ENCODE data around the gene METTL2A. TPM values are rescaled to one million over a fixed set of nuclear protein-coding genes. Genes with fewer than 3 reads are reported as not detected.
"Not testable (repeated sequence)": the region's sequence is repeated elsewhere in the genome, so short reads cannot be mapped to it uniquely, and the experiment has no call there.

METTL2A gene
- polyA plus RNA-seq, 3 donors = 19.0 to 22.5 (median 22.0) TPM

- DNase-seq (ENCODE audit: low read depth in 3 of 3, low spot score in 2 of 3) = not testable (repeated sequence)
Measured at GRCh38 chr17:62470666-62471379, 47.1 kb downstream of the METTL2A start.

GRCh38 chr17:62471380-62471880 is 47.7 kb downstream of the METTL2A start:
- DNase-seq (ENCODE audit: low read depth in 3 of 3, low spot score in 2 of 3) = not testable (repeated sequence)

- DNase-seq (ENCODE audit: low read depth in 3 of 3, low spot score in 2 of 3) = not testable (repeated sequence)
Measured at GRCh38 chr17:62473030-62473982, 49.6 kb downstream of the METTL2A start.

GRCh38 chr17:62477111-62477510 is 53.4 kb downstream of the METTL2A start:
- DNase-seq (ENCODE audit: low read depth in 3 of 3, low spot score in 2 of 3) = not testable (repeated sequence)

GRCh38 chr17:62477718-62478408 is 54.2 kb downstream of the METTL2A start:
- DNase-seq (ENCODE audit: low read depth in 3 of 3, low spot score in 2 of 3) = not testable (repeated sequence)

GRCh38 chr17:62478424-62478879 is 54.8 kb downstream of the METTL2A start, which contains the start of gene TLK2:
Gene TLK2, plus strand, starts transcription at chr17:62478825. Its CDS starts 2,301 bp downstream, at chr17:62481126.
- DNase-seq (ENCODE audit: low read depth in 3 of 3, low spot score in 2 of 3) = peak in 2 of 3 donors; percentile 59 to 60

GRCh38 chr17:62478880-62479638 is 55.4 kb downstream of the METTL2A start:
- not testable (repeated sequence) for DNase-seq (ENCODE audit: low read depth in 3 of 3, low spot score in 2 of 3)

GRCh38 chr17:62479639-62480258 is 56.1 kb downstream of the METTL2A start:
- DNase-seq (ENCODE audit: low read depth in 3 of 3, low spot score in 2 of 3) = not testable (repeated sequence)

GRCh38 chr17:62482553-62482952 is 58.9 kb downstream of the METTL2A start:
- DNase-seq (ENCODE audit: low read depth in 3 of 3, low spot score in 2 of 3) = not testable (repeated sequence)

GRCh38 chr17:62490990-62491389 is 67.3 kb downstream of the METTL2A start:
- not testable (repeated sequence) for DNase-seq (ENCODE audit: low read depth in 3 of 3, low spot score in 2 of 3)

GRCh38 chr17:62493049-62493655 is 69.5 kb downstream of the METTL2A start:
- DNase-seq (ENCODE audit: low read depth in 3 of 3, low spot score in 2 of 3) = not testable (repeated sequence)

- not testable (repeated sequence) for DNase-seq (ENCODE audit: low read depth in 3 of 3, low spot score in 2 of 3)
Measured at GRCh38 chr17:62494073-62494472, 70.4 kb downstream of the METTL2A start.

- DNase-seq (ENCODE audit: low read depth in 3 of 3, low spot score in 2 of 3) = not testable (repeated sequence)
Measured at GRCh38 chr17:62496344-62496743, 72.6 kb downstream of the METTL2A start.

GRCh38 chr17:62498796-62499195 is 75.1 kb downstream of the METTL2A start:
- not testable (repeated sequence) for DNase-seq (ENCODE audit: low read depth in 3 of 3, low spot score in 2 of 3)

Other genes with a start within 250 kb of the METTL2A start
- under 1 TPM; 0.17 to 0.35 (median 0.24) TPM for gene EFCAB3, start 43.3 kb upstream of the METTL2A start, polyA plus RNA-seq (ENCODE audit: insufficient read length in 3 of 3)
- gene TLK2, start 54.9 kb downstream of the METTL2A start, polyA plus RNA-seq (ENCODE audit: insufficient read length in 3 of 3) = 10 to 100 TPM; 70.4 to 77.2 (median 73.3) TPM
- gene MRC2, start 203.8 kb downstream of the METTL2A start, polyA plus RNA-seq (ENCODE audit: insufficient read length in 3 of 3) = 10 to 100 TPM; 52.0 to 56.7 (median 55.8) TPM

All from right renal cortex interstitium (tissue), 3 donors.